Endothelial cell of umbilical vein (primary cell): Measurements from ENCODE around the gene RBMS3. TPM values are rescaled to one million over a fixed set of nuclear protein-coding genes. Genes with fewer than 3 reads are reported as not detected.

Experiments used
- BruUV-seq: library from RNA; stranded (reverse); fragments of 400-500 nt; replicated peaks from 2 replicates; lab custom pipeline; 2021; lab: Mats Ljungman, UMichigan
- CTCF ChIA-PET: fragments of 300-600, 350-600 bp; sonication (Branson Sonifier 250); formaldehyde crosslinking; loops from one replicate; lab custom pipeline; 2021; ENCODE audit warnings: antibody characterized with exemption, inconsistent platforms; lab: Charles Lee
- POLR2A ChIA-PET: fragments of 300-600, 350-600 bp; sonication (Branson Sonifier 250); formaldehyde crosslinking; loops from one replicate; lab custom pipeline; 2021; ENCODE audit warnings: antibody characterized with exemption, inconsistent platforms; lab: Charles Lee
- DNase-seq: peaks from one replicate; pipeline ENCODE4 v3.0.0-alpha.2; 2011; ENCODE audit warnings: low read depth, low spot score
- FAIRE-seq: peaks from 2 replicates; lab custom pipeline; 2011; peaks lifted over from hg19 to GRCh38; lab: Jason Lieb, UNC
- H2AFZ ChIP-seq: 2 replicates; pipeline ENCODE4 v1.6.0; 2012; ENCODE audit warnings: low read depth, low read length, control low read depth, inconsistent platforms
- H3K27ac ChIP-seq: 2 replicates; pipeline ENCODE4 v1.5.1; 2011; ENCODE audit warnings: low read depth, mild to moderate bottlenecking, control low read depth, low read length, moderate library complexity; ENCODE audit not compliant: insufficient read depth
- H3K27me3 ChIP-seq, 2 experiments: 2 replicates each; pipeline versions ENCODE4 v1.6.0 to v1.6.1; 2011; ENCODE audit warnings: low read length in 2 of 2, mixed read lengths in 1 of 2; ENCODE audit not compliant: control insufficient read depth in 2 of 2, insufficient read depth in 2 of 2
- H3K36me3 ChIP-seq, 2 experiments: 2 replicates in 1 of 2; 3 replicates in 1 of 2; pipeline ENCODE4 v1.5.1; 2011; ENCODE audit warnings: low read length in 2 of 2, mild to moderate bottlenecking in 1 of 2, moderate library complexity in 1 of 2; ENCODE audit not compliant: control insufficient read depth in 2 of 2, insufficient read depth in 2 of 2; ENCODE audit errors: extremely low read depth in 1 of 2
- H3K4me1 ChIP-seq: 3 replicates; pipeline ENCODE4 v1.5.1; 2011; ENCODE audit warnings: mild to moderate bottlenecking, low read length; ENCODE audit not compliant: control insufficient read depth, insufficient read depth; ENCODE audit errors: extremely low read depth
- H3K4me2 ChIP-seq: 2 replicates; pipeline ENCODE4 v1.6.1; 2011; ENCODE audit warnings: low read length, control low read depth, mixed read lengths; ENCODE audit not compliant: insufficient read depth
- H3K4me3 ChIP-seq, 3 experiments: fragments of 200-600 bp in 1 of 3; sonication (generic), shearing (Covaris generic) in 1 of 3; replicated peaks in 1 of 3; 2 replicates each; pipeline ENCODE4 v1.5.1; 2011 to 2016; ENCODE audit warnings: control low read depth in 3 of 3, low read length in 3 of 3, mild to moderate bottlenecking in 2 of 3, inconsistent platforms in 1 of 3, low read depth in 1 of 3, moderate library complexity in 1 of 3; ENCODE audit not compliant: insufficient read depth in 1 of 3
- H3K79me2 ChIP-seq: 2 replicates; pipeline ENCODE4 v1.6.0; 2012; ENCODE audit warnings: low read length, inconsistent platforms; ENCODE audit not compliant: control insufficient read depth, insufficient read depth
- H3K9ac ChIP-seq: replicated peaks from 2 replicates; pipeline ENCODE3; 2011; ENCODE audit warnings: low read length, control low read depth; ENCODE audit not compliant: insufficient read depth; ENCODE audit errors: extremely low read depth
- H3K9me1 ChIP-seq: replicated peaks from 3 replicates; pipeline ENCODE4 v1.6.0; 2011; ENCODE audit warnings: mild to moderate bottlenecking, low read length; ENCODE audit not compliant: control insufficient read depth, insufficient read depth; ENCODE audit errors: extremely low read depth
- H3K9me3 ChIP-seq: replicated peaks from 2 replicates; pipeline ENCODE4 v1.5.1; 2012; ENCODE audit warnings: low read length, inconsistent platforms; ENCODE audit not compliant: control insufficient read depth, insufficient read depth
- H4K20me1 ChIP-seq: replicated peaks from 2 replicates; pipeline ENCODE3; 2011; ENCODE audit warnings: mild to moderate bottlenecking, low read length; ENCODE audit not compliant: control insufficient read depth, insufficient read depth; ENCODE audit errors: extremely low read depth
- EZH2 ChIP-seq: IDR thresholded peaks from 2 replicates; pipeline ENCODE4 v1.6.1; 2012; ENCODE audit warnings: borderline replicate concordance, low read depth, mild to moderate bottlenecking, moderate library complexity, low read length, inconsistent platforms; ENCODE audit not compliant: severe bottlenecking
- FOS ChIP-seq: IDR thresholded peaks from 2 replicates; pipeline ENCODE4 v1.6.1; 2011; ENCODE audit warnings: mild to moderate bottlenecking, low read length, moderate library complexity, borderline replicate concordance; ENCODE audit not compliant: insufficient read depth
- GATA2 ChIP-seq: IDR thresholded peaks from 2 replicates; pipeline ENCODE4 v1.7.0; 2011; ENCODE audit warnings: low read depth, mild to moderate bottlenecking, moderate library complexity, mixed read lengths, low read length; ENCODE audit not compliant: insufficient read length, insufficient read depth
- JUN ChIP-seq: IDR thresholded peaks from 2 replicates; pipeline ENCODE4 v1.6.1; 2011; ENCODE audit warnings: borderline replicate concordance, low read depth; ENCODE audit not compliant: insufficient read length, insufficient read depth
- MYC ChIP-seq: IDR thresholded peaks from one replicate; pipeline ENCODE4 v1.6.1; 2011; ENCODE audit warnings: mild to moderate bottlenecking, low read depth, low read length
- POLR2A ChIP-seq: IDR thresholded peaks from 2 replicates; pipeline ENCODE4 v1.6.1; 2012; ENCODE audit warnings: low read depth, mild to moderate bottlenecking, control low read depth, low read length
- POLR2AphosphoS5 ChIP-seq: IDR thresholded peaks from 2 replicates; pipeline ENCODE4 v1.6.1; 2012; ENCODE audit warnings: low read depth, mild to moderate bottlenecking, control low read depth, low read length, moderate library complexity; ENCODE audit not compliant: insufficient read depth
- dilution Hi-C: fragments of 300-500 bp; cut with MboI; formaldehyde crosslinking; loops from one replicate; pipeline ENCODE4 v1.15.0; 2019; ENCODE audit warnings: low sequenced_read_pairs; ENCODE audit not compliant: extremely low pct_ligation_motif_present
- intact Hi-C: fragments of 100-400 bp; cut with micrococcal nuclease; formaldehyde crosslinking; loops from one replicate; pipeline ENCODE4 v1.10.0; 2022
- polyA plus RNA-seq, 4 experiments: library from polyadenylated mRNA; depleted of rRNA in 3 of 4; stranded (reverse) in 3 of 4; unstranded in 1 of 4; fragments of >200 nt; gene quantifications; 2 replicates each; pipeline versions ENCODE4 v1.2.1 to v1.2.3, GENCODE V29; 2011 to 2012; ENCODE audit warnings: missing spikeins in 1 of 4
- total RNA-seq: library from RNA; stranded (reverse); gene quantifications from 2 replicates; pipeline ENCODE4 v1.2.3, GENCODE V29; 2021
- TF ChIP-seq, protein P1 (sequence below), 2 donors: IDR thresholded peaks; 1 replicate in 1 of 2; 2 replicates in 1 of 2; pipeline ENCODE4 v1.5.1; 2011; ENCODE audit warnings: low read length in 2 of 2, mild to moderate bottlenecking in 2 of 2, moderate library complexity in 2 of 2, control low read depth in 1 of 2, inconsistent platforms in 1 of 2, low read depth in 1 of 2; ENCODE audit not compliant: insufficient read depth in 1 of 2; ENCODE audit errors: extremely low read depth in 1 of 2
- TF ChIP-seq, protein P2 (sequence below): IDR thresholded peaks from 2 replicates; pipeline ENCODE4 v1.6.1; 2011; ENCODE audit not compliant: insufficient read depth, insufficient read length

The RBMS3 gene
- total and polyA plus RNA-seq, 2 donors (not counting 3 experiments of a cell fraction or from before 2014, with no cell fraction given) = 13.6 to 42.3 TPM

DNA sequence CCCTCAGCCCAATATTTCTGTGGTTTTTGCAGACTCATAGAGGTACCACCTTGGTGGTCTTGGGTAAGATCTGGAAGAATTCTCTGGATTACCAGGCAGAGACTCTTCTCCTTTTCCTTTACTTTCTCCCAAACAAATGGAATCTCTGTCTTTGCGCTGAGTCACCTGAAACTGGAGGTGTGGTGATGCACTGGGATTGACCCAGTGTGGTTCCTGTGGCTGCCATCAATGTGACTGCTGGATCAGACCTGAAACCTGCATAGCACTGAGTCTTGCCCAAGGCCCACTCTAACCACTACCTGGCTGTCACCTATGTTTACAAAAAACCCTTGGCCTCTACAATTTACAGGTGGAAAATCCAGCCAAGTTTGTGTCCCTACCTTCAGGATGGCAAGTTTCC lies 295.3 kb downstream of the RBMS3 start:
- dilution Hi-C loops = no loop called here
- H3K27me3 ChIP-seq = no peaks in the 10 kb centered on the region
- ChIA-PET CTCF (no interaction called here), POLR2A (no interaction called here)
- no peaks in the 10 kb centered on the region for H3K4me1 ChIP-seq
- TF ChIP-seq JUN (no peak), EZH2 (no peak), FOS (no peak), POLR2AphosphoS5 (no peak), GATA2 (no peak), MYC (no peak), POLR2A (no peak)
- TF ChIP-seq, protein P1, sequence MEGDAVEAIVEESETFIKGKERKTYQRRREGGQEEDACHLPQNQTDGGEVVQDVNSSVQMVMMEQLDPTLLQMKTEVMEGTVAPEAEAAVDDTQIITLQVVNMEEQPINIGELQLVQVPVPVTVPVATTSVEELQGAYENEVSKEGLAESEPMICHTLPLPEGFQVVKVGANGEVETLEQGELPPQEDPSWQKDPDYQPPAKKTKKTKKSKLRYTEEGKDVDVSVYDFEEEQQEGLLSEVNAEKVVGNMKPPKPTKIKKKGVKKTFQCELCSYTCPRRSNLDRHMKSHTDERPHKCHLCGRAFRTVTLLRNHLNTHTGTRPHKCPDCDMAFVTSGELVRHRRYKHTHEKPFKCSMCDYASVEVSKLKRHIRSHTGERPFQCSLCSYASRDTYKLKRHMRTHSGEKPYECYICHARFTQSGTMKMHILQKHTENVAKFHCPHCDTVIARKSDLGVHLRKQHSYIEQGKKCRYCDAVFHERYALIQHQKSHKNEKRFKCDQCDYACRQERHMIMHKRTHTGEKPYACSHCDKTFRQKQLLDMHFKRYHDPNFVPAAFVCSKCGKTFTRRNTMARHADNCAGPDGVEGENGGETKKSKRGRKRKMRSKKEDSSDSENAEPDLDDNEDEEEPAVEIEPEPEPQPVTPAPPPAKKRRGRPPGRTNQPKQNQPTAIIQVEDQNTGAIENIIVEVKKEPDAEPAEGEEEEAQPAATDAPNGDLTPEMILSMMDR (IDR thresholded peaks at IDR 0.05; ENCODE audit: extremely low read depth in 1 of 2, insufficient read depth in 1 of 2, low read depth in 1 of 2, low read length in 2 of 2) = no peak
- TF ChIP-seq, protein P2, sequence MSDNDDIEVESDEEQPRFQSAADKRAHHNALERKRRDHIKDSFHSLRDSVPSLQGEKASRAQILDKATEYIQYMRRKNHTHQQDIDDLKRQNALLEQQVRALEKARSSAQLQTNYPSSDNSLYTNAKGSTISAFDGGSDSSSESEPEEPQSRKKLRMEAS = no peak
- DNase-seq = no peak
- no peaks in the 10 kb centered on the region for H3K36me3 ChIP-seq
- intact Hi-C loops = no loop called here
- FAIRE-seq = no peak
- no peak overlapping the region for H3K4me2 ChIP-seq
- H3K9ac ChIP-seq = no peak overlapping the region
- H4K20me1 ChIP-seq = no peaks in the 10 kb centered on the region
- no TSS peak for BruUV-seq
- no peaks in the 10 kb centered on the region for H3K9me3 ChIP-seq
- no peaks in the 10 kb centered on the region for H3K9me1 ChIP-seq
- H3K4me3 ChIP-seq = no peak overlapping the region
- no peaks in the 10 kb centered on the region for H3K79me2 ChIP-seq
- H3K27ac ChIP-seq = no peak overlapping the region
- no peak overlapping the region for H2AFZ ChIP-seq
